LHCN-M2 (cell line): ENCODE data around the gene TRMT11. TPM values are rescaled to one million over a fixed set of nuclear protein-coding genes. Genes with fewer than 3 reads are reported as not detected.
A peak's percentile ranks its signal among the peaks of the same experiment; 100 is the strongest.

Experiments
- DNase-seq: peaks from one replicate; pipeline ENCODE4 v3.0.0-alpha.2; 2012; ENCODE audit warnings: low read depth
- total RNA-seq: library from RNA; depleted of rRNA; stranded (reverse); fragments of >200 nt; gene quantifications from 2 replicates; pipeline ENCODE4 v1.2.3, GENCODE V29; 2014

Gene TRMT11
- total RNA-seq, 1 experiment from 2014 or later, result 20.7 TPM

DNA sequence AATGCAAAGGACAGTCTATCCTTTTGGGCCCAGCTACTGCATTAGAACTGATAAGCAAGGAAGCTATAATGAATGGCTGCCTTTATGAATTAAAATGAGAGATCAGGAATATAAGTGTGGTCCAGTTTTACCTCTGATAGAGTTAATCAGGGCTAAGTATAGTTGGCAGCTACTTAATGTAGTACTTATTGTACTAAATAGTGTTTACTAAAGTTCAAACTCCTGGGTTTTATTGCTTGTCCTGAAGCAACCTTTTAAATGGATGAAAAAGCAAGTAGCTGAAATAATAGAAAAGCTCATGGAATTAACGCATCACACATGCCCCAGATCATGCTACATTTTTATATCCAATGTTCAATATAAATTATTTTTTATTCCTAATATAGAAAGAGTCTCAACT is 5.3 kb downstream of the TRMT11 start:
- DNase-seq, result no peak

- DNase-seq, result no peak
Observed at GRCh38 chr6:125994670-125995488, 8.5 kb downstream of the TRMT11 start.

DNA sequence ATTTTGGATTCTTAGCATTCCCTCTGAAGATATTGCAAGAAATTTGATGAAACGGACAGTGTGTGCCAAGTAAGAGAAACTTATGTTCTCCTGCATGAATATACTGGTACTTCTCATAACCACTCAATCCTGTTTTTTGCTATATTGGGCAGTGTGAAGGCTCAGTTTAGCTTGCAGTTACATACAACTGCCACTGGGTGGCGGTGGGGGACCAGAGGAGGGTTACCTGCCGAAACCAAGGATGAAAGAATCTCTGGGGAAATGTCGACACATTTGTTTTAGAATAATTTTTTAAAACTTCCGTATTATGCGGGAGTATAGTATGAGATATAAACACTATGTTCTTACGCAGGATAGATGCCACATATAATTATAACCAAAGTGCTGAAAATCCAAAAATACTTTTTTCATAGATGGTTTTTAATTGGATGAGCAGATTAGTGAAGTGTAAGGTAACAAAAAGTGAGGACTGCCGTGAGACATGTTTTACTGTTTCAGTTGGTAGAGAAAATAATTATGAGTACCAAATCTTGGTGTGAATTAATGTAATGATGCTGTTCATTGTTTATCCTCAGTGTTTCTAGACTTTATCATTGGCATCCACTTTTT is 9.7 kb downstream of the TRMT11 start:
- DNase-seq, result peak; percentile 61

- no peak for DNase-seq
Observed at GRCh38 chr6:126002755-126003679, 16.7 kb downstream of the TRMT11 start.

- no peak for DNase-seq
Observed at GRCh38 chr6:126007800-126008199, 21.5 kb downstream of the TRMT11 start.

DNA sequence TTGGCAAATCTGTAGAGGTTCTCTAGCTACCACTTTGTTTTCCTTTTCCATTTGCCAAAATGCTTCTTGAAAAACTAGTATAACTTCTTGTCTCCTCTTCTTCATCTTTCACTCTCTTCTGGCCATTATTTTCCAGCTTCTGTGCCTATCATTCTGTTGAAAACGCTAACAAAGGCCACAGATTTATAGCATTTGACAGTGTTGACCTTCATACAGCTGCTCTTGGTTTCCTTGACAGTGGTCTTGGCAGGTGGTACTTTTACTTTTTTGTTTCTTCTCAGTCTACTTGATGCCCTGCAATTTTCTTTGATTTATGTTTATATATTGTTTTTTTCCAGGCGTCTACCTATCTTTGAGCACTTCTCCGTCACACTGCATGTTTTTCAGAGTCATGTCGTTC is 23.7 kb downstream of the TRMT11 start:
- no peak for DNase-seq

DNA sequence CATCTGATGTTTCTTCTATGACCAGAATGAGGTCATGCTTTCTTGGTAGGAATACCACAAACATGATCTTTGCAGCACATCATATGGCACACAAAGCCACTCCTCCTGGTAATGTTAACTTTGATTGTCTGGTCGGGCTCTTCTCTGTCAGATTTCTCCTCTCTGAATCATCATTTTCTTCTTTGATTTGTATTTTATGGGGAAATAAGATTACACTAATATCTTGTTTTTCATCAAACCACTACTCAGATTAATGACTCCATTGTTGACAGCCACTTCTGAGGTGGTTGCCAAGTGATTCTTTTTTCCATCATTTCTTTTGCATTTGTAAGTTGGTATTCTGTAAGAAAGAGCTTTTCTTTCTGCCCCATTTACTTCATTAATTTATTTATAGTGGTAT is 29.5 kb downstream of the TRMT11 start:
- peak; percentile 13 for DNase-seq

DNA sequence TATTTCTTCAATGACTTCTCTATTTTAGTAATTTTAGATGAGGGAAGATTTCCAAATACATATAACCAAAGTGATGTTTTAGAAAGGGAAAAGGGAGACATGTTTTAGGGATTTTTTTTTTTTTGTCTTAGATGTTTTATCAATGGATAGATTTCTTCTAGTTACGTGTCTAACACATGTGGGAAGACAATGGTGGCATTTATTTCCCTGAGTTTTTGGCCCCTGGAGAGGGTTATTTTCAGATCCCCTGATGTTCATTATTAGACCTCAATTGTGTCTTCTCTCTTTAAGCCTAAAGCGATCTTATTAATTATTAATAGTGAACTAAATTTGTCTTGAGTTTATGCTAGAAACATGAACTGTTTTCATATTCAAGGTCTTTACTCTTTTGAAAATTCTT is 30.3 kb downstream of the TRMT11 start:
- no peak for DNase-seq

DNA sequence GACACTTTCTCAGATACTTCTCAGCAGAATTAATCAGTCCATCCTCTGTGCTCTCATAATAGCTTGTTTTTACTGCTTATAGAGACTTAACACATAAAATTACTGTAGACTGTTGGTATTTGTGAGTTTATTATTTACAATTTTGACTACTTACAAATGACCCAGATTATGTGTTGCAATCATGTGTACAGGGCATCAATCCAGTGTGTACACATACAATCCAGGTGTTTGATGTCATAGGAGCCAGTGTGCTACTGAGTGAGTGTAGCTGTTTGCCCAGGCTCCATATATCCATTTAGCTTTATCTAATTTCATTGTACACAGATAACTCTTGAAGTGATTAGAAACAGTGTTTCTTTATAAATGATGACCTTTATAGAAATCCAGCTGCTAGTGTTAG is 31.3 kb downstream of the TRMT11 start:
- no peak for DNase-seq

DNA sequence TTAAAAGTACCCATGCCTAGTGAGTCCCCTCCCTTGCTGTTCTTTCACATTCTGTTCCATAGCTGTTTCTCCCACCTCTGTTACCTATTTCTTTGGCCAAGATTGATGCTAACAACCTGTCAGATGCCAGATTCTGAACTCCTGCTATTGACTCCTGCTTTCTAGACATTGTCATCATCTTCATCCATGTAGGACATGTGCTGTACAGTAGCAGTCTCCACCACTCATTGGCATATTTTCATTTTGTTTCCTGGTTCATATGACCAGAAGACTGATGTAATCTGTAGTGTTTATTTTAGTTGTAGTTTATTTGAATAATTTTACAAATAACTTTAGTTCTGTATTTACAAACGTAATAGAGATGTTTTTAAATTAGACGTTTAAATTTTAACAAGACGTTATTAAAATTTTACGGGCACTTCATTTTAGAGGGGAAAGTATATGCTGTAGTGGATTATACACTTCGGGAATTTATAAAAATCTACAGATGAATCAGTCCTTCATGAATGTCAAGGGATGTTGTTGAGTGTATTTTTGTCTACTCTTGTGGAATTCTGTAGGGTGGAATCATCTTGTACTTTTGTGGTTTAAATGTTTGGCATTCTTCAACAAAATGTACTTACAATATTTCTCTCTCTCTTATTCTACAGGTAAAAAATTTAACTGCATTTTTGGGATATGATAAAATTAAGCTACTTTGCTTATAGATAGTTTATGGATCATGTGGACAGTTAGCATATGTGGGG is 34.1 kb downstream of the TRMT11 start:
- peak; percentile 24 for DNase-seq

DNA sequence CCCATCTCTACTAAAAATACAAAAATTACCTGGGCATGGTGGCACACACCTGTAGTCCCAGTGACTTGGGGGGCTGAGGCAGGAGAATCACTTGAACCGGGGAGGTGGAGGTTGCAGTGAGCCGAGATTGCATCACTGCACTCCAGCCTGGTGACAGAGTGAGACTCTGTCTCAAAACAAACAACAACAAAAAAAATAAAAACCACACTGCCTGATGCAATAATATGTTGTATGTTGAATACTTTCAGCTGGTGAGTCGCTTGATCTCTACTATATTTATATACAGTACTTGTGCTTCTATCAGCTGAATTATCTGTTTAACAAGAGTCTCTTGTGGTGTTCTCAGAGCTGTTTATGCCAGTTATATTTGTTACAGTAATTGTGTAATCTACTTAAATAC is 37.1 kb downstream of the TRMT11 start:
- peak; percentile 29 for DNase-seq

GRCh38 chr6:126026001-126026400 is 39.7 kb downstream of the TRMT11 start:
- no peak for DNase-seq

DNA sequence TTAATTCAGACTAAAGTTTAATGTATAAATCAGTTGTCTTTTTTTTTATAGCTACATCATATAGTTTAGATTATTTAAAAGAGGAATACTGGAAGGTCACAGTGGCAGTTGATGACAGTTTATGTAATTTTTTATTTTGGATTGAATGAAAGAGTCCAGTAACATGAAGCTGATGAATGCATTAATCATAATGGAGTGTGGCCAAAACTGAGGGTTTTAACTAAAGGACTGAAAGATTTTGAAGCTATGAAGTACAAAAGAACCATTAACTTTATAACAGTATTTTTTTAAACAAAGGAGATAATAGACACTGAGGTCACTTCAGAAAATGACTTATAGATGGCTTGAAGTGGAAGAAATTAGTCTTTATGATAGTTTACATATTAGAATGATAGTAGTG is 41.3 kb downstream of the TRMT11 start:
- DNase-seq, result peak; percentile 66

- DNase-seq, result no peak
Observed at GRCh38 chr6:126030045-126030444, 43.7 kb downstream of the TRMT11 start.

DNA sequence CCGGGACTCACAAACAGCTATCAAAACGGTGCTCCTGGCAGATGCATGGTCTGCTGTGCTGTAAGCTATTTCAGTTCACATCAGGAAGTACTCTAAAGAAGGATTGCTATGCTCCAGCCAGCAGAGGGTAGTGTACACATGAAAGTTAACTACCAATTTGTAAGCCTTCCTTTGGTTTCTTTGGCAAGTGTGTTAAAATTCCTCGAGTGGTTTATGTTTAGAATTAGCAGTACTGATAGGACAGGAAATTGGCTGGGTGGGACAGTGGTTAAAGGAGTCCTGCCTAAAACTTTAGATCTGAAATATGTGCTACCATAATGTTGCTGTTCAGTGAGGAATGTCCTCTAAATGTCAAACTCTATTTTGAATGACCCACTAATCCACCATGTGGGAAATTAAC is 47.4 kb downstream of the TRMT11 start:
- DNase-seq, result peak; percentile 86

DNA sequence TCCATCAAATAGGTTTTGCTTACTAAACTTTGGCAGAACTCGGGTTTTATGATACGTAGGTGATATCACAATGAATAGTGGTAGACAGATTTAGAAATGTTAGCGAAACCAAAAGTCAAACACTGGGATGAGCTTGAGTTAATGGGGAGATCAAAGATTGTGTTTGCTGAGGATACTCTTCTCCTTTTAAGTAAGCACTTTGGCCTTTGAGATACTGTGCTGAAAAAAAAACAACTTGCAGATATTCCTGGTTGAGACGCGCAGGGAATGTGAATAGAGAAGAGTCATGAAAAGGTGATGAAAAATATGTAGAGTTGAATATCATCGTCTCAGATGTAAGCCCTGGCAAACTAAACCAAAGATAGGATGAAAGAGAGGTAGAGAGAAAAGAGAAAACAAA is 48.3 kb downstream of the TRMT11 start:
- no peak for DNase-seq

GRCh38 chr6:126035764-126036163 is 49.4 kb downstream of the TRMT11 start:
- DNase-seq, result no peak

DNA sequence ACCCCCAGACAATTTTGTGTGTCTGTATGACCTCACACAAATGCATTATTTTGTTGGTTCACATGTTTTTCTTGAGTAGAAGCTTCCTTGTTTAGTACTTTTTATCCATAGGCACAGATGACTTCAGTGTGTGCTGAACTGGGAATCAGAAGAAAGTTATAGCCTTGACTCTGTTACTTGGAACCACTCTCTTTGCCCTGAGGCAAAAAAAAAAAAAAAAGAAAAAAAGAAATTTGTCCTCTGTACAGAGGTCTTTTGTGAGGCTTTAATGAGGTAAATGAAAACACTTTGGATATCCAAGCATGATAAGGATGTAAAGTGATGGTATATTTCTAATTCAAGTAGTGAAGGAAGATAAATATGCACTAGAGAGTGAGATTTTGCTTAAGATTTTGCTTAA is 51.9 kb downstream of the TRMT11 start:
- no peak for DNase-seq

GRCh38 chr6:126039284-126039683 is 52.9 kb downstream of the TRMT11 start:
- DNase-seq, result peak; percentile 69

DNA sequence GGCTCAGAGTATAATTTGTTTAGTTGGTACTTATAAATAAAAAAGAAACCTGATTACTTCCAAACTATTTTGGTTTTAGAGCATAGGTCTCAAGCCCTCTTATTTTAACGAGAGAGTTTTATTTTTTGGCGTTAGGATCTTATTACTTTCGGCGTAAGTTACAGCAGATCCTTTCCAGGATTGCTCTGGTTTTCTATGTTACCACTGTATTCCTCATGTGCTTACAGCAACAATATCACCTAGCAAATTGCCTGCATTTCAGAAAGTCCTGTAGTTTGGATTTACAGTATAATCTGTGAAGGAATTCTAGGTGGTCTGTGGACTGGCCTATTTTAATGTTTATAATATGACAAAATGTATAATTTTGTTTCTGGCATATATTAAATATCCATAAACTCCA is 54.1 kb downstream of the TRMT11 start:
- no peak for DNase-seq

DNA sequence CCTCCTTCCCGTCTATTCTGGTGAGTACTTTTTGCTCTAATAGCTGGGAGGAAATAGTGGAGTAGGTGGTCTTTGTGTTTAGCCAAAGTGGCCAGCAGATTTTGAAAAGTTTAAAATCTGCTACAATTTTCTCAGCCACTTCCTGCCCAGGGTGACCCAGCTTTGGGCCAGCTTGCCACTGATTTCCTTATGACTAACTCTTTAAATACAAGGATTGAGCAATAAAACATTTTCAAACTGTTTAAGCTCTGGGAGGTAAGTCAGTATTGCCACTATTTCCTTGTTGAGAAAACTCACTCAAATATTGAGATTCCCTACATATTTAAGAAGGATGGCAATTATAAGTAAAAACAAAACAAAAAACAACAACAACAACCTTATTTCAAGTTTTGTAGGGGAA is 54.5 kb downstream of the TRMT11 start:
- peak; percentile 77 for DNase-seq

- DNase-seq, result no peak
Observed at GRCh38 chr6:126041516-126041915, 55.2 kb downstream of the TRMT11 start.
